Prostate gland (tissue), 2 donors: Measurements from ENCODE around the gene FBLIM1.
"Not testable (repeated sequence)": the region's sequence is repeated elsewhere in the genome, so short reads cannot be mapped to it uniquely, and the experiment has no call there.

ENCODE experiments used
- CTCF ChIP-seq, 4 experiments: fragments of 200-600 bp in 2 of 4; fragments of 450-650 bp in 2 of 4; sonication (generic) in 2 of 4; IDR thresholded peaks; 1 replicate in 3 of 4; 2 replicates in 1 of 4; pipeline ENCODE4 v1.5.1; 2016 to 2019; ENCODE audit warnings: antibody characterized with exemption in 4 of 4, mild to moderate bottlenecking in 2 of 4, moderate library complexity in 2 of 4
- POLR2A ChIP-seq: fragments of 450-650 bp; IDR thresholded peaks from one replicate; pipeline ENCODE4 v1.6.1; 2016; ENCODE audit warnings: antibody characterized with exemption, mild to moderate bottlenecking
- POLR2AphosphoS5 ChIP-seq: sonication (generic); formaldehyde crosslinking; IDR thresholded peaks from one replicate; pipeline ENCODE4 v1.6.1; 2017; ENCODE audit warnings: antibody characterized with exemption

GRCh38 chr1:15807549-15807948 lies 49.0 kb downstream of the FBLIM1 start, which contains the start of gene UQCRHL:
- TF ChIP-seq CTCF (IDR thresholded peaks at IDR 0.05); POLR2A; POLR2AphosphoS5: not testable (repeated sequence)
